Thyroid gland (tissue), 4 donors: ENCODE measurements around the gene FAM131C. TPM values are rescaled to one million over a fixed set of nuclear protein-coding genes. Genes with fewer than 3 reads are reported as not detected.
"Not testable (repeated sequence)": the region's sequence is repeated elsewhere in the genome, so short reads cannot be mapped to it uniquely, and the experiment has no call there.

Experiments
- DNase-seq, 2 donors: peaks; one replicate each; pipeline ENCODE4 v3.0.0-alpha.2; 2019
- H3K27ac ChIP-seq, 3 donors: fragments of 200-600 bp; sonication (generic); 1 replicate in 2 of 3; 2 replicates in 1 of 3; pipeline ENCODE4 v1.5.1; 2016 to 2019; ENCODE audit warnings: mild to moderate bottlenecking in 1 of 3, moderate library complexity in 1 of 3
- H3K27me3 ChIP-seq: fragments of 200-600 bp; sonication (generic); one replicate; pipeline ENCODE4 v1.5.1; 2019
- H3K36me3 ChIP-seq, 2 donors: fragments of 200-600 bp; sonication (generic); one replicate each; pipeline ENCODE4 v1.5.1; 2016 to 2019
- H3K4me1 ChIP-seq, 2 donors: fragments of 200-600 bp; sonication (generic); one replicate each; pipeline ENCODE4 v1.5.1; 2017 to 2019
- H3K4me3 ChIP-seq, 3 donors: fragments of 200-600 bp; sonication (generic); replicated peaks in 1 of 3; 1 replicate in 2 of 3; 2 replicates in 1 of 3; pipeline ENCODE4 v1.5.1; 2016; ENCODE audit warnings: mild to moderate bottlenecking in 1 of 3
- H3K9me3 ChIP-seq: fragments of 200-600 bp; sonication (generic); one replicate; pipeline ENCODE4 v1.5.1; 2017
- CTCF ChIP-seq, 6 experiments: fragments of 200-600 bp in 3 of 6; fragments of 450-650 bp in 3 of 6; sonication (generic) in 3 of 6; IDR thresholded peaks; one replicate each; pipeline ENCODE4 v1.5.1; 2016 to 2019; ENCODE audit warnings: antibody characterized with exemption in 6 of 6, mild to moderate bottlenecking in 2 of 6, inconsistent platforms in 1 of 6, moderate library complexity in 1 of 6
- POLR2A ChIP-seq, 2 donors: fragments of 450-650 bp; IDR thresholded peaks; one replicate each; pipeline ENCODE4 v1.6.1; 2017; ENCODE audit warnings: antibody characterized with exemption in 2 of 2, mild to moderate bottlenecking in 2 of 2, moderate library complexity in 1 of 2
- WGBS, 2 donors: methylation state at CpG; one replicate each; pipeline ENCODE4 v1.1.5; 2017; 5-methylcytosine and 5-hydroxymethylcytosine counted together
- intact Hi-C: fragments of 100-400 bp; cut with DNase I; formaldehyde crosslinking; loops from one replicate; pipeline ENCODE4 v1.15.1; 2023
- total RNA-seq, 4 donors: library from RNA; depleted of rRNA; stranded (reverse); fragments of >200 nt; gene quantifications; one replicate each; pipeline ENCODE4 v1.2.3, GENCODE V29; 2016

FAM131C gene
- total RNA-seq, 4 donors from 2014 or later: 0.42 to 2.7 (median 1.5) TPM

GRCh38 chr1:16055613-16056520 lies 17.6 kb downstream of the FAM131C start:
- peak; percentile 96 for DNase-seq
- Histone ChIP-seq H3K4me3 (no peak overlapping the region), H3K27me3 (no peaks in the 10 kb centered on the region), H3K36me3 (no peaks in the 10 kb centered on the region), H3K4me1 (peaks cover 0 to 6% of the 10 kb centered on the region in 2 donors), H3K27ac (no peak overlapping the region), H3K9me3 (no peaks in the 10 kb centered on the region)
- 36 to 38% methylated on average over 14 to 18 of the region's 18 CpGs for WGBS, 2 donors
- TF ChIP-seq CTCF (IDR thresholded peaks at IDR 0.05): peak; percentile 86 to 99 (median 98)
- TF ChIP-seq POLR2A (IDR thresholded peaks at IDR 0.05): no peak
- intact Hi-C loops: loop anchor here (10.0 kb wide), 1 partner anchor 261 kb away; no protein-coding TSS in a partner anchor

- WGBS, 2 donors: 77 to 80% methylated on average over 5 to 7 of the region's 7 CpGs
- Histone ChIP-seq H3K27me3 (no peaks in the 10 kb centered on the region), H3K27ac (no peak overlapping the region), H3K36me3 (no peaks in the 10 kb centered on the region), H3K4me3 (no peak overlapping the region), H3K9me3 (no peaks in the 10 kb centered on the region), H3K4me1 (peaks cover 0 to 6% of the 10 kb centered on the region in 2 donors)
- no peak for DNase-seq
- no peak for TF ChIP-seq POLR2A (IDR thresholded peaks at IDR 0.05)
- TF ChIP-seq CTCF (IDR thresholded peaks at IDR 0.05): no peak
- intact Hi-C loops: loop anchor here (5.0 to 10.0 kb wide), 2 partner anchors 48 to 260 kb away; no protein-coding TSS in a partner anchor
These were observed 18.6 kb downstream of the FAM131C start for GRCh38 chr1:16054598-16055540.

GRCh38 chr1:16053781-16054502 lies 19.5 kb downstream of the FAM131C start:
- H3K36me3 ChIP-seq: no peaks in the 10 kb centered on the region
- no peaks in the 10 kb centered on the region for H3K9me3 ChIP-seq
- no peak for DNase-seq
- H3K27ac ChIP-seq: no peak overlapping the region
- 55 to 80% methylated on average over 3 to 5 of the region's 8 CpGs for WGBS, 2 donors
- H3K4me3 ChIP-seq: no peak overlapping the region
- H3K4me1 ChIP-seq: peaks cover 2 to 9% of the 10 kb centered on the region in 2 donors
- intact Hi-C loops: loop anchor here (5.0 to 10.0 kb wide), 2 partner anchors 47 to 259 kb away; no protein-coding TSS in a partner anchor
- no peaks in the 10 kb centered on the region for H3K27me3 ChIP-seq
- no peak for TF ChIP-seq POLR2A (IDR thresholded peaks at IDR 0.05)
- no peak for TF ChIP-seq CTCF (IDR thresholded peaks at IDR 0.05)

- WGBS, 2 donors: 83 to 93% methylated on average over 12 of the region's 12 CpGs
- H3K4me3 ChIP-seq, DNase-seq, H3K36me3 ChIP-seq, H3K27ac ChIP-seq, H3K27me3 ChIP-seq, H3K9me3 ChIP-seq: not testable (repeated sequence)
- intact Hi-C loops: loop anchor here (5.0 to 10.0 kb wide), 2 partner anchors 45 to 257 kb away; no protein-coding TSS in a partner anchor
- H3K4me1 ChIP-seq: peaks cover 6 to 13% of the 10 kb centered on the region in 2 donors
These were observed 21.5 kb downstream of the FAM131C start for GRCh38 chr1:16051949-16052348.

GRCh38 chr1:16051039-16051438 lies 22.4 kb downstream of the FAM131C start:
- WGBS, 2 donors: 92 to 94% methylated on average over 2 to 3 of the region's 3 CpGs
- Histone ChIP-seq H3K27me3 (no peaks in the 10 kb centered on the region), H3K9me3 (no peaks in the 10 kb centered on the region), H3K36me3 (no peaks in the 10 kb centered on the region), H3K27ac (no peak overlapping the region), H3K4me1 (peaks cover 6 to 12% of the 10 kb centered on the region in 2 donors), H3K4me3 (no peak overlapping the region)
- DNase-seq: no peak
- no peak for TF ChIP-seq CTCF (IDR thresholded peaks at IDR 0.05)
- no peak for TF ChIP-seq POLR2A (IDR thresholded peaks at IDR 0.05)
- intact Hi-C loops: loop anchor here (5.0 to 10.0 kb wide), 2 partner anchors 44 to 256 kb away; no protein-coding TSS in a partner anchor
